GM12872 (cell line): Measurements from ENCODE around the gene SMTN.

Experiments
- CTCF ChIP-seq: IDR thresholded peaks from 3 replicates; pipeline ENCODE4 v1.5.1; 2011; ENCODE audit warnings: low read depth, mild to moderate bottlenecking, low read length, moderate library complexity; ENCODE audit not compliant: insufficient read depth

Gene SMTN

GRCh38 chr22:31107178-31107893 lies 26.2 kb downstream of the SMTN start, which contains the start of gene SELENOM:
TSS of gene SELENOM (minus strand) at chr22:31107568. CDS start at chr22:31107505, 63 bp downstream.
- TF ChIP-seq CTCF = peak; percentile 82

- TF ChIP-seq CTCF = no peak
Observed at GRCh38 chr22:31107894-31108218, 26.7 kb downstream of the SMTN start.

GRCh38 chr22:31118046-31118820 lies 37.1 kb downstream of the SMTN start:
- no peak for TF ChIP-seq CTCF

- no peak for TF ChIP-seq CTCF
Observed at GRCh38 chr22:31119026-31119717, 38.1 kb downstream of the SMTN start.

- TF ChIP-seq CTCF = no peak
Observed at GRCh38 chr22:31120230-31120629, 39.1 kb downstream of the SMTN start.

GRCh38 chr22:31120642-31121041 lies 39.5 kb downstream of the SMTN start:
- TF ChIP-seq CTCF = no peak

GRCh38 chr22:31121403-31121802 lies 40.3 kb downstream of the SMTN start:
- TF ChIP-seq CTCF = no peak
